GM18526 (cell line): ENCODE results near the gene RNF150.

ENCODE experiments used
- POLR2A ChIP-seq: IDR thresholded peaks from 3 replicates; pipeline ENCODE4 v1.6.1; 2011; ENCODE audit not compliant: insufficient read length; ENCODE audit errors: extremely low read depth

The RNF150 gene

GRCh38 chr4:141058591-141059512 lies 74.4 kb downstream of the RNF150 start:
- TF ChIP-seq POLR2A: no peak

- no peak for TF ChIP-seq POLR2A
Measured at GRCh38 chr4:141057582-141057981, 75.7 kb downstream of the RNF150 start.

- no peak for TF ChIP-seq POLR2A
Measured at GRCh38 chr4:141056473-141056872, 76.8 kb downstream of the RNF150 start.

GRCh38 chr4:141054446-141054845 lies 78.8 kb downstream of the RNF150 start:
- TF ChIP-seq POLR2A: no peak

GRCh38 chr4:141047228-141047884 lies 85.9 kb downstream of the RNF150 start:
- TF ChIP-seq POLR2A: no peak

- TF ChIP-seq POLR2A: no peak
Measured at GRCh38 chr4:141046255-141046654, 87.0 kb downstream of the RNF150 start.

GRCh38 chr4:141045848-141046247 lies 87.4 kb downstream of the RNF150 start:
- TF ChIP-seq POLR2A: no peak

GRCh38 chr4:141041021-141041476 lies 92.2 kb downstream of the RNF150 start:
- TF ChIP-seq POLR2A: no peak

GRCh38 chr4:141039156-141039555 lies 94.1 kb downstream of the RNF150 start:
- TF ChIP-seq POLR2A: no peak

- TF ChIP-seq POLR2A: no peak
Measured at GRCh38 chr4:141038428-141038827, 94.8 kb downstream of the RNF150 start.

- TF ChIP-seq POLR2A: no peak
Measured at GRCh38 chr4:141037446-141037845, 95.8 kb downstream of the RNF150 start.

- no peak for TF ChIP-seq POLR2A
Measured at GRCh38 chr4:141036786-141037185, 96.5 kb downstream of the RNF150 start.

- no peak for TF ChIP-seq POLR2A
Measured at GRCh38 chr4:141035920-141036319, 97.3 kb downstream of the RNF150 start.

GRCh38 chr4:141028024-141028529 lies 105.2 kb downstream of the RNF150 start:
- TF ChIP-seq POLR2A: no peak

GRCh38 chr4:141027421-141027820 lies 105.8 kb downstream of the RNF150 start:
- no peak for TF ChIP-seq POLR2A

GRCh38 chr4:141026900-141027299 lies 106.4 kb downstream of the RNF150 start:
- TF ChIP-seq POLR2A: no peak
